Right lobe of liver (tissue), 4 donors: Measurements from ENCODE around the gene C1QTNF1.

ENCODE experiments used
- POLR2A ChIP-seq: fragments of 450-650 bp; IDR thresholded peaks from one replicate; pipeline ENCODE4 v1.6.1; 2017; ENCODE audit warnings: antibody characterized with exemption, mild to moderate bottlenecking
- TF ChIP-seq, protein P1 (sequence below), 4 donors: fragments of 200-600 bp in 3 of 4; fragments of 450-650 bp in 1 of 4; IDR thresholded peaks; one replicate each; pipeline versions ENCODE4 v1.5.1 to v1.8.0; 2016 to 2022; ENCODE audit warnings: antibody characterized with exemption in 4 of 4, mild to moderate bottlenecking in 2 of 4
- donor health status: DM: no; HTN: no; CAD: no.
- donor health status: DM: no; HTN: no; CAD: no.
- donor health status: DM: no; HTN: yes; CAD: no.

DNA sequence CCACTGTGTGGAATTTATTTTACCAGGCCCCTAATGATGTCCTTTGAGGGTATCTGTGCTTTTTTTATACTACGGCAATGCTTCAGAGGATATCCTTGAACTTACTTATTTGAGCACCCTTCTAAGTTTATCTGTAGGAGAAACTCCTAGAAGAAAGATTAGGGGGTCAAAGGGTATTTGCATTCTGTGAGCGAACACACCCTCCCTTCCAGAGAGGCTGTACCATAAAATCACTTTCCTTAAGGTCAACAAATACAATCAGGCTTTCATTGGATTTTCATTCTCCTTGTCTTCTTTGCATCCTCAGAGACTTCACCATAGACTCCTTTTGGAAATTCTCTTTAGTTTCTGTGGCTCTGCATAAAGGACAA lies 4.7 kb upstream of the C1QTNF1 start:
- TF ChIP-seq, protein P1, sequence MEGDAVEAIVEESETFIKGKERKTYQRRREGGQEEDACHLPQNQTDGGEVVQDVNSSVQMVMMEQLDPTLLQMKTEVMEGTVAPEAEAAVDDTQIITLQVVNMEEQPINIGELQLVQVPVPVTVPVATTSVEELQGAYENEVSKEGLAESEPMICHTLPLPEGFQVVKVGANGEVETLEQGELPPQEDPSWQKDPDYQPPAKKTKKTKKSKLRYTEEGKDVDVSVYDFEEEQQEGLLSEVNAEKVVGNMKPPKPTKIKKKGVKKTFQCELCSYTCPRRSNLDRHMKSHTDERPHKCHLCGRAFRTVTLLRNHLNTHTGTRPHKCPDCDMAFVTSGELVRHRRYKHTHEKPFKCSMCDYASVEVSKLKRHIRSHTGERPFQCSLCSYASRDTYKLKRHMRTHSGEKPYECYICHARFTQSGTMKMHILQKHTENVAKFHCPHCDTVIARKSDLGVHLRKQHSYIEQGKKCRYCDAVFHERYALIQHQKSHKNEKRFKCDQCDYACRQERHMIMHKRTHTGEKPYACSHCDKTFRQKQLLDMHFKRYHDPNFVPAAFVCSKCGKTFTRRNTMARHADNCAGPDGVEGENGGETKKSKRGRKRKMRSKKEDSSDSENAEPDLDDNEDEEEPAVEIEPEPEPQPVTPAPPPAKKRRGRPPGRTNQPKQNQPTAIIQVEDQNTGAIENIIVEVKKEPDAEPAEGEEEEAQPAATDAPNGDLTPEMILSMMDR (IDR thresholded peaks at IDR 0.05), result no peak
- no peak for TF ChIP-seq POLR2A
